WTC11 (cell line): ENCODE results near the gene PDE11A.

ENCODE experiments used
- CREB1 ChIP-seq: sonication (generic); formaldehyde crosslinking; IDR thresholded peaks from 2 replicates; pipeline ENCODE4 v1.8.0; 2023; ENCODE audit warnings: mild to moderate bottlenecking, missing genetic modification reagents
- FOXK1 ChIP-seq: sonication (generic); formaldehyde crosslinking; IDR thresholded peaks from 2 replicates; pipeline ENCODE4 v1.8.0; 2022; ENCODE audit warnings: mild to moderate bottlenecking, moderate library complexity, missing genetic modification reagents
- MLX ChIP-seq: sonication (generic); formaldehyde crosslinking; IDR thresholded peaks from 2 replicates; pipeline ENCODE4 v1.8.1; 2023; ENCODE audit warnings: mild to moderate bottlenecking, missing genetic modification reagents, moderate library complexity
- MXD4 ChIP-seq: fragments of 250-450 bp; sonication (Bioruptor Pico); IDR thresholded peaks from 2 replicates; pipeline ENCODE4 v1.8.0; 2021; ENCODE audit warnings: mild to moderate bottlenecking, moderate library complexity, borderline replicate concordance
- NFE2L1 ChIP-seq: sonication (generic); formaldehyde crosslinking; IDR thresholded peaks from 2 replicates; pipeline ENCODE4 v1.8.1; 2023; ENCODE audit warnings: missing genetic modification reagents
- OVOL2 ChIP-seq: fragments of 250-450 bp; sonication (Bioruptor Pico); IDR thresholded peaks from 2 replicates; pipeline ENCODE4 v1.9.0; 2021; ENCODE audit warnings: mild to moderate bottlenecking, borderline replicate concordance
- ZNF138 ChIP-seq: sonication (generic); formaldehyde crosslinking; conservative IDR thresholded peaks from 2 replicates; pipeline ENCODE4 v1.8.1; 2022; ENCODE audit warnings: mild to moderate bottlenecking, moderate library complexity, missing genetic modification reagents
- ZNF281 ChIP-seq: sonication (generic); formaldehyde crosslinking; IDR thresholded peaks from 2 replicates; pipeline ENCODE4 v1.8.0; 2023; ENCODE audit warnings: mild to moderate bottlenecking, missing genetic modification reagents
- TF ChIP-seq, protein P1 (sequence below): fragments of 200-600 bp; IDR thresholded peaks from 2 replicates; pipeline ENCODE4 v1.8.0; 2022; ENCODE audit warnings: antibody characterized with exemption
- TF ChIP-seq, protein P2 (sequence below): sonication (generic); formaldehyde crosslinking; IDR thresholded peaks from 2 replicates; pipeline ENCODE4 v1.8.0; 2022; ENCODE audit warnings: mild to moderate bottlenecking, missing genetic modification reagents
- TF ChIP-seq, protein P3 (sequence below): sonication (generic); formaldehyde crosslinking; conservative IDR thresholded peaks from 2 replicates; pipeline ENCODE4 v1.8.1; 2023; ENCODE audit warnings: mild to moderate bottlenecking, low read depth, missing genetic modification reagents, moderate library complexity
- TF ChIP-seq, protein P4 (sequence below): sonication (generic); formaldehyde crosslinking; IDR thresholded peaks from 2 replicates; pipeline ENCODE4 v1.8.0; 2022; ENCODE audit warnings: mild to moderate bottlenecking, missing genetic modification reagents

- TF ChIP-seq, protein P1, sequence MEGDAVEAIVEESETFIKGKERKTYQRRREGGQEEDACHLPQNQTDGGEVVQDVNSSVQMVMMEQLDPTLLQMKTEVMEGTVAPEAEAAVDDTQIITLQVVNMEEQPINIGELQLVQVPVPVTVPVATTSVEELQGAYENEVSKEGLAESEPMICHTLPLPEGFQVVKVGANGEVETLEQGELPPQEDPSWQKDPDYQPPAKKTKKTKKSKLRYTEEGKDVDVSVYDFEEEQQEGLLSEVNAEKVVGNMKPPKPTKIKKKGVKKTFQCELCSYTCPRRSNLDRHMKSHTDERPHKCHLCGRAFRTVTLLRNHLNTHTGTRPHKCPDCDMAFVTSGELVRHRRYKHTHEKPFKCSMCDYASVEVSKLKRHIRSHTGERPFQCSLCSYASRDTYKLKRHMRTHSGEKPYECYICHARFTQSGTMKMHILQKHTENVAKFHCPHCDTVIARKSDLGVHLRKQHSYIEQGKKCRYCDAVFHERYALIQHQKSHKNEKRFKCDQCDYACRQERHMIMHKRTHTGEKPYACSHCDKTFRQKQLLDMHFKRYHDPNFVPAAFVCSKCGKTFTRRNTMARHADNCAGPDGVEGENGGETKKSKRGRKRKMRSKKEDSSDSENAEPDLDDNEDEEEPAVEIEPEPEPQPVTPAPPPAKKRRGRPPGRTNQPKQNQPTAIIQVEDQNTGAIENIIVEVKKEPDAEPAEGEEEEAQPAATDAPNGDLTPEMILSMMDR, result no peak
- TF ChIP-seq FOXK1 (CRISPR knock-in tag), result no peak
- no peak for TF ChIP-seq ZNF138 (CRISPR knock-in tag)
- TF ChIP-seq NFE2L1 (CRISPR knock-in tag), result no peak
- TF ChIP-seq, protein P2, sequence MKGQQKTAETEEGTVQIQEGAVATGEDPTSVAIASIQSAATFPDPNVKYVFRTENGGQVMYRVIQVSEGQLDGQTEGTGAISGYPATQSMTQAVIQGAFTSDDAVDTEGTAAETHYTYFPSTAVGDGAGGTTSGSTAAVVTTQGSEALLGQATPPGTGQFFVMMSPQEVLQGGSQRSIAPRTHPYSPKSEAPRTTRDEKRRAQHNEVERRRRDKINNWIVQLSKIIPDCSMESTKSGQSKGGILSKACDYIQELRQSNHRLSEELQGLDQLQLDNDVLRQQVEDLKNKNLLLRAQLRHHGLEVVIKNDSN, result no peak
- no peak for TF ChIP-seq OVOL2 (CRISPR knock-in tag)
- TF ChIP-seq MLX (CRISPR knock-in tag), result no peak
- TF ChIP-seq, protein P3, sequence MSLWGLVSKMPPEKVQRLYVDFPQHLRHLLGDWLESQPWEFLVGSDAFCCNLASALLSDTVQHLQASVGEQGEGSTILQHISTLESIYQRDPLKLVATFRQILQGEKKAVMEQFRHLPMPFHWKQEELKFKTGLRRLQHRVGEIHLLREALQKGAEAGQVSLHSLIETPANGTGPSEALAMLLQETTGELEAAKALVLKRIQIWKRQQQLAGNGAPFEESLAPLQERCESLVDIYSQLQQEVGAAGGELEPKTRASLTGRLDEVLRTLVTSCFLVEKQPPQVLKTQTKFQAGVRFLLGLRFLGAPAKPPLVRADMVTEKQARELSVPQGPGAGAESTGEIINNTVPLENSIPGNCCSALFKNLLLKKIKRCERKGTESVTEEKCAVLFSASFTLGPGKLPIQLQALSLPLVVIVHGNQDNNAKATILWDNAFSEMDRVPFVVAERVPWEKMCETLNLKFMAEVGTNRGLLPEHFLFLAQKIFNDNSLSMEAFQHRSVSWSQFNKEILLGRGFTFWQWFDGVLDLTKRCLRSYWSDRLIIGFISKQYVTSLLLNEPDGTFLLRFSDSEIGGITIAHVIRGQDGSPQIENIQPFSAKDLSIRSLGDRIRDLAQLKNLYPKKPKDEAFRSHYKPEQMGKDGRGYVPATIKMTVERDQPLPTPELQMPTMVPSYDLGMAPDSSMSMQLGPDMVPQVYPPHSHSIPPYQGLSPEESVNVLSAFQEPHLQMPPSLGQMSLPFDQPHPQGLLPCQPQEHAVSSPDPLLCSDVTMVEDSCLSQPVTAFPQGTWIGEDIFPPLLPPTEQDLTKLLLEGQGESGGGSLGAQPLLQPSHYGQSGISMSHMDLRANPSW (CRISPR knock-in tag), result no peak
- TF ChIP-seq, protein P4, sequence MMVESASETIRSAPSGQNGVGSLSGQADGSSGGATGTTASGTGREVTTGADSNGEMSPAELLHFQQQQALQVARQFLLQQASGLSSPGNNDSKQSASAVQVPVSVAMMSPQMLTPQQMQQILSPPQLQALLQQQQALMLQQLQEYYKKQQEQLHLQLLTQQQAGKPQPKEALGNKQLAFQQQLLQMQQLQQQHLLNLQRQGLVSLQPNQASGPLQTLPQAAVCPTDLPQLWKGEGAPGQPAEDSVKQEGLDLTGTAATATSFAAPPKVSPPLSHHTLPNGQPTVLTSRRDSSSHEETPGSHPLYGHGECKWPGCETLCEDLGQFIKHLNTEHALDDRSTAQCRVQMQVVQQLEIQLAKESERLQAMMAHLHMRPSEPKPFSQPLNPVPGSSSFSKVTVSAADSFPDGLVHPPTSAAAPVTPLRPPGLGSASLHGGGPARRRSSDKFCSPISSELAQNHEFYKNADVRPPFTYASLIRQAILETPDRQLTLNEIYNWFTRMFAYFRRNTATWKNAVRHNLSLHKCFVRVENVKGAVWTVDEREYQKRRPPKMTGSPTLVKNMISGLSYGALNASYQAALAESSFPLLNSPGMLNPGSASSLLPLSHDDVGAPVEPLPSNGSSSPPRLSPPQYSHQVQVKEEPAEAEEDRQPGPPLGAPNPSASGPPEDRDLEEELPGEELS (CRISPR knock-in tag), result no peak
- TF ChIP-seq MXD4 (CRISPR knock-in tag), result no peak
- TF ChIP-seq CREB1 (CRISPR knock-in tag), result no peak
- no peak for TF ChIP-seq ZNF281 (CRISPR knock-in tag)
Observed at GRCh38 chr2:177692042-177692782, 380.4 kb downstream of the PDE11A start.
